DOHH2 (cell line): ENCODE measurements around the gene DTNB.

Experiments used
- H3F3A ChIP-seq: fragments of 200-600 bp; sonication (generic), shearing (Covaris generic); 2 replicates; pipeline ENCODE4 v1.6.0; 2016; ENCODE audit warnings: antibody characterized with exemption, mild to moderate bottlenecking; ENCODE audit not compliant: control insufficient read depth, insufficient read depth
- H3K27ac ChIP-seq: fragments of 200-600 bp; sonication (generic); 2 replicates; pipeline ENCODE4 v1.5.1; 2014; ENCODE audit warnings: low read depth, mild to moderate bottlenecking, low read length, moderate library complexity
- H3K27me3 ChIP-seq: fragments of 200-600 bp; sonication (generic); 2 replicates; pipeline ENCODE4 v1.6.1; 2014; ENCODE audit warnings: mild to moderate bottlenecking, low read length, mixed read lengths; ENCODE audit not compliant: control insufficient read depth
- H3K36me3 ChIP-seq: fragments of 200-600 bp; sonication (generic); 2 replicates; pipeline ENCODE4 v1.6.1; 2014; ENCODE audit warnings: mild to moderate bottlenecking, low read length, moderate library complexity, mixed read lengths; ENCODE audit not compliant: control insufficient read depth
- H3K4me1 ChIP-seq: fragments of 200-600 bp; sonication (generic); 2 replicates; pipeline ENCODE4 v1.6.1; 2014; ENCODE audit warnings: mild to moderate bottlenecking, low read length, mixed read lengths; ENCODE audit not compliant: control insufficient read depth
- H3K4me2 ChIP-seq: fragments of 200-600 bp; sonication (generic); 2 replicates; pipeline ENCODE4 v1.6.0; 2014; ENCODE audit warnings: mild to moderate bottlenecking, low read length, moderate library complexity
- H3K4me3 ChIP-seq: fragments of 200-600 bp; sonication (generic); 2 replicates; pipeline ENCODE4 v1.5.1; 2014; ENCODE audit warnings: mild to moderate bottlenecking, low read length, mixed read lengths
- H3K79me2 ChIP-seq: fragments of 200-600 bp; sonication (generic); 2 replicates; pipeline ENCODE4 v1.6.1; 2014; ENCODE audit warnings: mild to moderate bottlenecking, low read length, mixed read lengths; ENCODE audit not compliant: control insufficient read depth
- H3K9me2 ChIP-seq: fragments of 200-600 bp; sonication (generic); replicated peaks from 2 replicates; pipeline ENCODE4 v1.6.1; 2014; ENCODE audit warnings: mild to moderate bottlenecking, low read length, mixed read lengths; ENCODE audit not compliant: control insufficient read depth
- H3K9me3 ChIP-seq: fragments of 200-600 bp; sonication (generic); 2 replicates; pipeline ENCODE4 v1.6.1; 2014; ENCODE audit warnings: antibody characterized with exemption, low read length, mixed read lengths; ENCODE audit not compliant: control insufficient read depth, insufficient read depth
- H4K20me1 ChIP-seq: fragments of 200-600 bp; sonication (generic); 2 replicates; pipeline ENCODE4 v1.6.0; 2014; ENCODE audit warnings: low read depth, mild to moderate bottlenecking, antibody characterized with exemption, low read length, moderate library complexity; ENCODE audit not compliant: control insufficient read depth, insufficient read depth
- EZH2phosphoT487 ChIP-seq: fragments of 200-600 bp; sonication (generic); IDR thresholded peaks from 2 replicates; pipeline ENCODE4 v1.6.1; 2017; ENCODE audit warnings: borderline replicate concordance, mild to moderate bottlenecking, antibody characterized with exemption, low read length, moderate library complexity, mixed read lengths
- TF ChIP-seq, protein P1 (sequence below): fragments of 200-600 bp; sonication (generic); IDR thresholded peaks from one replicate; pipeline ENCODE4 v1.5.1; 2014; ENCODE audit warnings: antibody characterized with exemption, mild to moderate bottlenecking, low read depth, low read length; ENCODE audit not compliant: poor library complexity, severe bottlenecking

The DTNB gene

DNA sequence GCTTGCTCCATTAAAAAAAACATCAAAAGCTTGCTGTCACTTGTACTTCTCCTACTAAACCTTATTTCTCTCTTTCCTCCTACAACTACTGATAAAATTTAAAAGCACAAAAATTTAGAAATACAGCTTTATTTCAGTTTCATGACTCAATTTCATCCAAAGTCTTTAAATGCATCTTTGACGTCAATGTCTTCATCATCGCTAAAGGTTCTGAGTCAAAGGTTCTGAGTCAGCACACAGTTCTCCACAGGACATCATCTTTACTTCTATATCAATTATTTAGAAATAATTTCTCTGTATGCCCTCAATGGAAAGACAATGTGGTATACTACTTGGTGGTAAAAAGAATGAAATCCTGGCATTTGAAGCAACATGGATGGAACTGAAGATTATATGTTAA is 167.8 kb downstream of the DTNB start:
- H3K9me2 ChIP-seq: no peaks in the 10 kb centered on the region
- no peak overlapping the region for H3K4me2 ChIP-seq
- H3K27ac ChIP-seq: no peak overlapping the region
- H3F3A ChIP-seq: no peaks in the 10 kb centered on the region
- no peaks in the 10 kb centered on the region for H3K9me3 ChIP-seq
- H3K27me3 ChIP-seq: no peaks in the 10 kb centered on the region
- H3K4me1 ChIP-seq: no peaks in the 10 kb centered on the region; the same call in 1 of the 2 replicates
- no peak overlapping the region for H3K4me3 ChIP-seq
- H3K36me3 ChIP-seq: no peaks in the 10 kb centered on the region
- no peaks in the 10 kb centered on the region for H4K20me1 ChIP-seq
- TF ChIP-seq EZH2phosphoT487: no peak
- TF ChIP-seq, protein P1, sequence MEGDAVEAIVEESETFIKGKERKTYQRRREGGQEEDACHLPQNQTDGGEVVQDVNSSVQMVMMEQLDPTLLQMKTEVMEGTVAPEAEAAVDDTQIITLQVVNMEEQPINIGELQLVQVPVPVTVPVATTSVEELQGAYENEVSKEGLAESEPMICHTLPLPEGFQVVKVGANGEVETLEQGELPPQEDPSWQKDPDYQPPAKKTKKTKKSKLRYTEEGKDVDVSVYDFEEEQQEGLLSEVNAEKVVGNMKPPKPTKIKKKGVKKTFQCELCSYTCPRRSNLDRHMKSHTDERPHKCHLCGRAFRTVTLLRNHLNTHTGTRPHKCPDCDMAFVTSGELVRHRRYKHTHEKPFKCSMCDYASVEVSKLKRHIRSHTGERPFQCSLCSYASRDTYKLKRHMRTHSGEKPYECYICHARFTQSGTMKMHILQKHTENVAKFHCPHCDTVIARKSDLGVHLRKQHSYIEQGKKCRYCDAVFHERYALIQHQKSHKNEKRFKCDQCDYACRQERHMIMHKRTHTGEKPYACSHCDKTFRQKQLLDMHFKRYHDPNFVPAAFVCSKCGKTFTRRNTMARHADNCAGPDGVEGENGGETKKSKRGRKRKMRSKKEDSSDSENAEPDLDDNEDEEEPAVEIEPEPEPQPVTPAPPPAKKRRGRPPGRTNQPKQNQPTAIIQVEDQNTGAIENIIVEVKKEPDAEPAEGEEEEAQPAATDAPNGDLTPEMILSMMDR: no peak
- H3K79me2 ChIP-seq: no peaks in the 10 kb centered on the region

DNA sequence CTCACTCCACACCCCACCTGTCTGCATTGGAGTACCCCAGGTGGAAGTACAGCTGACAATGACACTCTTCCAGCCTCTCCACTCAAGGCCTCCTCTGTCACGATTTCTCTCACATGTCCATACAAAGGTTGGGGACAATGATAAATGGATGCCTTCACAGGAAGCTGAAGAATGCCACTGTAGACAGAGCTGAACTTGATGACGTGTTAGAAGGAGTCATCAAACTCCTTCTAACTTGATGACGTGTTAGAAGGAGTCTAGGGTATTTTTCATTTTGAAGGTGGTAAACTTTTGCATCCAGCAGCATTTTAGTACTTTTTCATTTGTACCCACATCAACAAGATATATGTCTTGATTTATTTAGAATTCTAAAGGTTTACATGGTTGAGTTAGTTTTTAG is 168.2 kb downstream of the DTNB start:
- H3K79me2 ChIP-seq: no peaks in the 10 kb centered on the region
- H3K4me2 ChIP-seq: no peak overlapping the region
- H4K20me1 ChIP-seq: no peaks in the 10 kb centered on the region
- H3K36me3 ChIP-seq: no peaks in the 10 kb centered on the region
- H3F3A ChIP-seq: no peaks in the 10 kb centered on the region
- H3K9me2 ChIP-seq: no peaks in the 10 kb centered on the region
- TF ChIP-seq, protein P1: no peak
- TF ChIP-seq EZH2phosphoT487: no peak
- H3K27me3 ChIP-seq: no peaks in the 10 kb centered on the region
- no peaks in the 10 kb centered on the region; the same call in 1 of the 2 replicates for H3K4me1 ChIP-seq
- H3K9me3 ChIP-seq: no peaks in the 10 kb centered on the region
- H3K4me3 ChIP-seq: no peak overlapping the region
- no peak overlapping the region for H3K27ac ChIP-seq

DNA sequence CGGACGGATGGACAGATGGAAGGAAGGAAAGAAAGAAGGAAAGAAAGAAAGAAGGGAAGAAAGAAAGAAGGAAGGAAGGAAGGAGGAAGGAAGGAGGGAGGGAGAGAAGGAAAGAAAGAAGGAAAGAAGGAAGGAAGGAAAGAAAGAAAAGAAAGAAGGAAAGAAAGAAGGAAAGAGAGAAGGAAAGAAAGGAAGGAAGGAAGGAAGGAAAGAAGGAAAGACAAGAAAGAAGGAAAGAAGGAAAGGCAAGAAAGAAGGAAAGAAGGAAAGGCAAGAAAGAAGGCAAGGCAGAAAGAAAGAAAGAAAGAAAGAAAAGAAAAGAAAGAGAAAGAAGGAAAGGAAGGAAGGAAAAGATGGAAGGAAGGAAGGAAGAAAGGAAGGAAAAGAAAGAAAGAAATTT is 169.1 kb downstream of the DTNB start:
- H3K4me3 ChIP-seq: no peak overlapping the region
- TF ChIP-seq, protein P1: no peak
- TF ChIP-seq EZH2phosphoT487: no peak
- no peaks in the 10 kb centered on the region for H3K27me3 ChIP-seq

More for the DNA sequence above, 169.1 kb downstream of the DTNB start:
- H3K79me2 ChIP-seq: no peaks in the 10 kb centered on the region
- no peaks in the 10 kb centered on the region for H3K9me3 ChIP-seq
- H4K20me1 ChIP-seq: no peaks in the 10 kb centered on the region
- no peaks in the 10 kb centered on the region for H3K9me2 ChIP-seq
- no peaks in the 10 kb centered on the region for H3F3A ChIP-seq
- H3K36me3 ChIP-seq: no peaks in the 10 kb centered on the region
- no peak overlapping the region for H3K27ac ChIP-seq
- H3K4me1 ChIP-seq: no peaks in the 10 kb centered on the region; the same call in 1 of the 2 replicates
- H3K4me2 ChIP-seq: no peak overlapping the region
